IPS-18c (cell line): ENCODE measurements around the gene NREP.

ENCODE experiments used
- H3K4me3 ChIP-seq: 2 replicates; pipeline ENCODE4 v1.7.0; 2013; ENCODE audit warnings: low read depth, mild to moderate bottlenecking, low read length, moderate library complexity; ENCODE audit not compliant: insufficient read depth
- H3K9me3 ChIP-seq: one replicate; pipeline ENCODE4 v1.6.1; 2013; ENCODE audit warnings: mild to moderate bottlenecking, low read length, moderate library complexity; ENCODE audit not compliant: control insufficient read depth, insufficient read depth

The NREP gene, protein sequence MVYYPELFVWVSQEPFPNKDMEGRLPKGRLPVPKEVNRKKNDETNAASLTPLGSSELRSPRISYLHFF

DNA sequence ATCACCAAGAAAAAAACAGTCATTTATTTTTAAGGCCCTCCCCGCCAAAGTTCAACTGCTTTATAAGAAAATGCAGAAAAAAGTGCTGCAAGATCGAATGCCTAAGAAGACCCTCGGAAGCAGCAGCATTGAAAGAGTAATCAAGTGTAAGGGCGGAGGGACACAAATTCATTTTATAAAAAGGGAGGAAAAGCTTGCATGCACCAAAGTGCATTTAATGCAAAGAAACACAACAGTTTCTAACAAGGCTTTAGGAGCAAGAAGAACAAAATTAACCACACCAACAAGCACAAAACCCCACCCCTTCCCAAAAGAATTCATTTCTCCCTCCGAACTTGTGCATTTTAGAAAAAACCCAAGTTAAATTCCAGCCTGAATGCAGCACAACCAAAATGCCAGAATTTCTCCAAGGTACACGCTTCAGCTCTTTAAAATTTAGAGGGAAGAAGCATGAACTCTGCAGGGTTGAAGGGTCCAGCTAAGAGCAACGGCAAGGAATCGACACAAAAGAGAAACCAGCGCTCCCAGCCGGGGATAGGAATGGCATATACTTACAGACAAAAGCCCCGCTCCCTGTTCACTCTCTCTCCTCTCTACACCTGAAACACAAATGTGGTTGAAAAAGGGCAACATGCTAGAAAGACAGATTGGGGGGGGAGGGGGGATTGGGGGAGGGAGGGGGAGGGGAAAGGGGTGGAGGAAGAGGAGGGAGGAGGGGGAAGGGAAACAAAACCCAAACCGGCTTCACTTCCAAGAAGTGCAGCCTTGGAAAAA, at the start of gene NREP:
Gene NREP (minus strand): TSS at position 614 of the 774 bp plus-strand sequence. CDS start 1,422 bp downstream, outside the sequence.
- Histone ChIP-seq H3K9me3 (no peaks in the 10 kb centered on the region), H3K4me3 (peak within 1 kb of the TSS; percentile 78)

DNA sequence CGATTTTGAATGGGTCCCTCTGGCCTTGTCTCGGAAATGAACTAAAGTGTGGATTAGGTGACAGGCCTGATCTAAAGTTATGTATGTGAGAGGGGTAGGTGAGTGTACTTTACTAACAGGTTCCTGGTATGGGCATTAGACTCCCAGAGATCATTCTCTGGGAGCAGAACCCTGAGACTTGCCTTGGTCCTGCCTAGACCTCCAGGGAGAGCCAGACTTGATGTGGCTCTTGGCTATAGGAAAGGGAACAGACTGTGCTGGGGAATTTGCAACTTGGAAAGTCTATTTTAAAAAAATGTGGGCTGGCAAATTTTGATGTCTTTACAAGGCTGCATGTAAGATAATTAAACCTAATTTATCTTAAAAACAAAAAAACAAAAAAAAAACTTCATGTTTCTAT, 49.8 kb upstream of the NREP start:
- Histone ChIP-seq H3K9me3 (no peaks in the 10 kb centered on the region), H3K4me3 (no peak overlapping the region)

DNA sequence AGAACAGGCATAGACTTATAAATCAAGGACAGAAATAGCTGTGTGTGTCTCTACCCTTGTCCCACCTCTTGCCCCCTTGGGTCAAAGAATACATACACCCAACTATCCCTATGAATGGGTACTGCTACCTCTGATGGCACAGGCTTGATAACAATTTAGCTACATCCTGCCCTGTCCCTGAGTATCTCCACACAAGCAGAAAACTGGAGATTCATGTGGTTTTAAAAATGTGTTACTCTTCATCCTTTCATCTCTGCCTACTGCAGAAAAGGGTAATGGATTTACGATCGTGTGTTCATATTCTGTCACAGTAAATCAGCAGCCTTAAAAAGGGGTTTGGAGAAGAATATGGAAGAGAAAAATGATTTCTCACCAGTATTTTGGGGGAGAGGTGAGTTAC, 49.2 kb upstream of the NREP start:
- Histone ChIP-seq H3K4me3 (no peak overlapping the region), H3K9me3 (no peaks in the 10 kb centered on the region)

DNA sequence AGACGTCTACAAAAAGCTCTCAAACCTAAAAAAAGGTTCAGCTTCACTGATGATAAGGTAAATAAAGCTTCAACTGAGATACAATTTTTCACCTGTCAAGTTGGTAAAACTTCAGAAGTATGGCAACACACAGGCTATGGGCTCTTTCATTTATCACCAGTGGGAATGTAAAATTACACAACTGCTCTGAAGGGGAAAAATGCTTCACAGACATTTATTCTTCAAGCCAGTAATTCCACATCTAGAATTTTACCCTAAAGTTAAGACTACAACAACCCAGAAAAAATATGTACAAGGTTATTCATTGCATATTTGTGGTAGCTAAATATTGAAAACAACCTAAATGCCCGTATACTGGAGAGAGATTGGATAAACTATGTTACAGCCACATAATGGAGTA, 48.1 kb upstream of the NREP start:
- H3K4me3 ChIP-seq: no peak overlapping the region
- H3K9me3 ChIP-seq: no peaks in the 10 kb centered on the region

DNA sequence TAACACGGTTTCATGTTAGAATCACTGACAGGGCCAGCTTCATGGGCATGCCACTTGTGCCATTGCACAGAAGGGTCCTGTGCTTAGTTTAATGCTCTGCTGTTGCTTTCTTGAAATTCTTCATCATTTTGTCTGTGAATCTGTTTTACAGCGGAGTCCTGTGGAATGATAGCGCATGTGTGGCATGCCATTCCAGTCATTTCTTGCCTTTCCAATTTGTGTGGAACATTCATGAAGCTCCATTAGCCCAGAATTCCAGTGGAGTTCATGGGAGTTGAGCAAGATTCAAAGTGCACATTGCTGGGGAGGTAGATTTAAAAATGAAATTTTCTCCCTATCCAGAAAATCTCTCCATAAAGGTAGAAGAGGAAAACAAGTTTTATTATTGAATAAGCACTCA, 43.4 kb upstream of the NREP start:
- H3K4me3 ChIP-seq: no peak overlapping the region
- H3K9me3 ChIP-seq: no peaks in the 10 kb centered on the region

DNA sequence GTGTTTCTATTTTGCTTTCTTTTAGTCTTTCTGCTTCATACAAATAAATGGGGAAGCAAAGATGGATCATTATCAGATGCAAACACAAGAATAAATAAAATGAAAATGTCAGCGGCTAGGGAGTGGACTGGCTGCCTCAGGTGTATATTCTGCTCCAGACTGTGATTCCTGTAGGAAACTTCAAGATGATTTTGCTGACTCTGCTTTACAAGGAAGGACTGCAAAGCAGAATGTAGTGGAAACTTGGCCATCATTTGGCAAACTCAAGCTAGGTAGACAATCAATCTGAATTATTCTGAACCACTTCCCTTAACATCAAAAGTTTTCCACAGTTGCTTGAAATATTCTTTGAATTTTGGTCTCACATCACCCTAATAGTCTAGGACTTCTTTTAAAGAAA, 38.1 kb upstream of the NREP start:
- H3K4me3 ChIP-seq: no peak overlapping the region
- H3K9me3 ChIP-seq: no peaks in the 10 kb centered on the region

DNA sequence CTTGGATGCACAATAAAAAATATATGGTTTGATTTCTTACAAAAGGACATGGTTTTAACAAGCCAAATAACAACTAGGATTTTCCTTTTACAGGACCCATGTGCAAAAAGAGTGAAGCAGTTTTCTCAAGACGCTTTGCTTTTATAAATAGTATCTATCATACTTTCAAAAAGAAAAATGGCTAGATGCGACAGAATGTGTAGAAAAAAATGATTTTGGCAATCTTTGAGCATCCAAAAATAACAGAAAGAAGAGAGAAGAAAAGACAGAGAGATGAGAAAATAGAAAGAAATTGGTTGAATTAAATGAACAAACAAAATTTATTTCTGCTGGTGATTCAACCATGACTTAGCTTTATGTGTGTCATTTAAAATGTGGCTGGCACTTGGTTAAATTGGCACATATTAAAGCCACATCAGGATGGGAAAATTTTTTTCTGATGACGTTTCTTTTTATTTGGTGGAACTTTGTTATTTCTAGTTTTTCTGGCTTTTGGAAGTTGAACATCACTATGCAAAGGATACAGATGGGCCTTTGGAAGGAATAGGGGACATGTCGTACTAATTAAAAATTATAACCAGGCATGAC, 35.6 kb upstream of the NREP start:
- Histone ChIP-seq H3K9me3 (no peaks in the 10 kb centered on the region), H3K4me3 (no peak overlapping the region)

DNA sequence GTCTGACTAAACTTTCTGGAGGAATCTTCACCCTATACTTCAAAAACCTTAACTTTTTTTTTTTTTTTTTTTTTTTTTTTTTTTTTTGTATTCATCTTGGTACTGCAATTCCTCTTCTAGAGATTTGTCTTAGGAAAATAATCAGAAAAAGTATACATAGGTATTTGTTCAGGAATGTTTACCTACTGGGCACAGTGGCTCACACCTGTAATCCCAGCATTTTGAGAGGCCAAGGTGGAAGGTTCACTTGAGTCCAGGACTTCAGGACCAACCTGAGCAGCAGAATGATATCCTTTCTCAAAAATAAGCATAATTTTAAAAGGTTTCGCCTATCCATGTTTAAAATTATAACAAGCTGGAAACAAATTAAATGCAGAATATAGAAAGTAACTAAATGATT, 33.3 kb upstream of the NREP start:
- no peaks in the 10 kb centered on the region for H3K9me3 ChIP-seq
- no peak overlapping the region for H3K4me3 ChIP-seq

DNA sequence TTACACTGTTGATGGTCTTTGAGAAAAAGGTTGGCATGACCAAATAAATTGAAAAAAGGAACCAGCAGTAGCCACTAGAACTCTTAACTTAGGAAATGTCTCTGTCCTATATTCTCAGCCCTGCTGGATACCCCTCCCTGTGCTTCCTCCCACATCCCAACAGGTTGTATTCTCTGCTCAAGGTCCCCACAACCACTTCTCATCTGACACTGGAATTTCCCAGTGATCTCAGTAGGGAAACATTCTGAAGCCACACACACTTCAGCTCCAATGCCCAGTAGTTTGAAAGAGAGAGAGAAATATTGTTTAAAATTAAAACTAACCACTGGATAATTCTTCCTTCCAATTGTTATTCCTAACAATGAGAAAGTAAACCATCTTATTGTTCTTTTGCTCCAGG, 30.0 kb upstream of the NREP start:
- H3K9me3 ChIP-seq: no peaks in the 10 kb centered on the region
- no peak overlapping the region for H3K4me3 ChIP-seq

DNA sequence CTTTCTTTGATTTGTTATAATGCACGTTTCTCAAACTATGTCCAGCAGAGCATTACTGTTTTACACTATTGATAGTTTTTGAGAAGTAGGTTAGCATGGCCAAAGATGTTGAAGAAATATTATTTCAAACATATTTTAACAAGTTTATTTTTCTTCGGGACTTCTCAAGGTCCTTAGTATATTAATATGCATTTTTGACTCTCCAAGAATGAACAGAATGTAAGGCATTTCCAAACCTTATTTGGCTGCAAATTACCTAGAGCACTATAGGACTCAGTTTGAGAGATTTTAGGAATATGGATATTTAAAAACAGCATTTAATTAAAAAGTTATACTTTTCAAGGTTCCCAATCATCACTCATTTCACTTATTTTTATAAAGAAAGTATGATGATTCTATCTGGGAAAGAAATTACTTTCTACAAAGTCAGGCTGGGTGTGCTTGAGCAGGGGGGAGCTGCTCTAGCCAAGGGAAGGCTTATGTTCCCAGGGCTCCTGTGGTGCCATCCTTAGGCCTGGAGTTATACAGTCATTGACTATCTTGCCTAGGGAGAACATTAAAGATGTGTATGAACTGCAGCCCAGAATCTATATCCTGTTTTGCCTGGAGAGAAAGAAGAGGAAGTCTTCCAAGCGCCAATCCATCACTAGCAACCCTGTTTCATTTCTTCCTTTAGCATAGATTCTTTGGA, 27.6 kb upstream of the NREP start:
- H3K4me3 ChIP-seq: no peak overlapping the region
- H3K9me3 ChIP-seq: no peaks in the 10 kb centered on the region

DNA sequence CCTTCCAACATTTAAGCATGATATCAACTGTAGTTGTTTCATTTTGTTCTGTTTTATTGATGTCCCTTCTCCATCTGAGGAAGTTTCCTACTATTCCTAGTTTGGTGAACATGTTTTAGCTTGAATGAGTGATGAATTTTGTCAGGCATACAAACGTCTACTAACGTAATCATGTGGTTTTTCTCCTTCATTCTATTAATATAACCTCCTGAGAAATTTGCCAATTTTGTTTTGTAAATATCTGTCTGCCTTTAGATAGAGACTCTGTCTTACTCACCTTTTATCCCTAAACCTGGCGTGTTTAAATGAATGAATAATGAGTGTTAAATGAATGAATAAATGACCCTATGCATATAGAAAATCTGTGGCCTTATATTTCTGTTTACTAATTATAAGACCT, 26.5 kb upstream of the NREP start:
- no peak overlapping the region for H3K4me3 ChIP-seq
- no peaks in the 10 kb centered on the region for H3K9me3 ChIP-seq

DNA sequence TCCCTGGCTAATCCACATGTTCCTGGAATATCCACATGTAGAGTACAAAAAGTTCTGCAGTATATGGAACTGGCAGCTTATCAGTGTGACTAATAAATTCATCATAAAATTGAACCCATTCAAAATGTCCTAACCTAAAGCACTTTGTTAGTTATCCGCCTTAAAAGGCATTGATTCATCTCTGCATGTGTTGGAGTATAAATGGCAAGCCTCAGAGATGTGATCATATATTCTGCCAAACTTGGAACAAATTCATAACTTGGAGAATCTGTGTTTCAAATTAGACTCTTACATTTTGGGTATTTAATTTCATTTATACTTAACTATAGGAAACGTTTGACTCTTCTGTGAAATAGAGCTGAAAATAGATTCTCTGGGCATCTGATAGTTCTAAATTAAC, 25.2 kb upstream of the NREP start:
- Histone ChIP-seq H3K4me3 (no peak overlapping the region), H3K9me3 (no peaks in the 10 kb centered on the region)

DNA sequence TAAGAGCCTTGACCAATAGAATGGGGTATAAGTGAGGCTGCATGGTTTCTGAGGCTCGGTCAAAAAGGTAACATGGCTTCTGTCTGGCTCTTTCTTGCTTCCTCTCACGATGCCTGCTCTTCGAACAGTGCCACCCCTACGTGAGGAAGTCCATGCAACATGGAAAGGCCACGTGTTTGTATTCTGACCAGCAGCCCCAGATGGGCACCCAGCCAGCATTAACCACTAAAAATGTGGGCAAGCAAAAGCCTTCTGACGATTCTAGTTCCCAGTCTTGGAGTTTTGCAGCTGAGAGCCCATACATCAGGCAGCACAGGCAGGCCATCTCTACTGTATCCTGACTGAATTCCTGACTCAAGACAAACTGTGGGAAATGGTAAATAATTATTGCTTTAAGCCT, 24.2 kb upstream of the NREP start:
- no peak overlapping the region for H3K4me3 ChIP-seq
- H3K9me3 ChIP-seq: no peaks in the 10 kb centered on the region

DNA sequence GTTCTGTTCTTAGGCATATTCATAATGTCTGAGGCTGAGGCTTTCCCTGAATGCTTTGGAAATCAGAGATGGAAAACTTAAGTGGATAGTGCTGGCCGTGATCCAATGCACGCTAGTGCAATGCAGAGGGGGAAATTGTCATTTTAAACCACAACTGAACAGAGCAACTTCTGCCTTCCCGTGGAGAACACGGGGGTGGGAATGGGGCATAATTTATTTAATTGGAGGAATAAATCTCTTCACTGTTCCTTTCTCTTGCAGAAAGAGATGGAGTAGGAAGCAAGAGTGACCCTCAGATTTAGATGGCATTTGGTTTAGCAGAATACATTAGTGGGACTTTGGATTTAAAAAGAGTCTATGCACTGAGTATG, 22.9 kb upstream of the NREP start:
- Histone ChIP-seq H3K4me3 (no peak overlapping the region), H3K9me3 (no peaks in the 10 kb centered on the region)

DNA sequence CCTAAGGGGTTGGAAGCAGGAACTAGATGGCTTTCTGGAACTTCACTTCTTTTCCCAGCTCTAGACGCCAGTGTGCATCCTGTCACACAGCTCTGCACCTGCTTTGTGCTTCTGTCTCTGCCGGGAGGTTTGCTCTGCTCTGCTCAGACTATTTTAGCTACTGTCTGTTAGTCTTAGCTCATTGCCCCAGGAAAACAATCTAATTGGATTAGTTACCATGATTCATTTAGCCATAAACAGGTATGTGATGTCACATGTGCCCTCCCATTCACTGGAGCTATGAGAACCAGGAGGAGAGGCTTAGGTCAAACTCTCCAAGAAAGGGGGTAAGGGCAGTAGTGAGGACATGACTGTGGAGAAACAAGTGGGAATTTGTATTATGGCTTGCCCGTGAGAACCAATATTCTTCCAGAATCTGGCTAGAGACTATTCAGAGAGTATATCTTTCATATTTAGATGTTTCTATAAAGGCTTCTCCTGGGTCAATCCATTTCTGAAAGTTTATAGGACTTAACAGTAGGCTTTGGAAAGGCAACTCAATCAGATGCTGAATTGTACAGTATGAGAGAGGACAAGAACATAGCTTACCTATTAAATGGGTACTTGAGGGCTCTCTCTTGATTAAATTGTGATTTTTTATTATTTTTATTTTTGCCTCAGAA, 22.4 kb upstream of the NREP start:
- no peaks in the 10 kb centered on the region for H3K9me3 ChIP-seq
- H3K4me3 ChIP-seq: no peak overlapping the region

DNA sequence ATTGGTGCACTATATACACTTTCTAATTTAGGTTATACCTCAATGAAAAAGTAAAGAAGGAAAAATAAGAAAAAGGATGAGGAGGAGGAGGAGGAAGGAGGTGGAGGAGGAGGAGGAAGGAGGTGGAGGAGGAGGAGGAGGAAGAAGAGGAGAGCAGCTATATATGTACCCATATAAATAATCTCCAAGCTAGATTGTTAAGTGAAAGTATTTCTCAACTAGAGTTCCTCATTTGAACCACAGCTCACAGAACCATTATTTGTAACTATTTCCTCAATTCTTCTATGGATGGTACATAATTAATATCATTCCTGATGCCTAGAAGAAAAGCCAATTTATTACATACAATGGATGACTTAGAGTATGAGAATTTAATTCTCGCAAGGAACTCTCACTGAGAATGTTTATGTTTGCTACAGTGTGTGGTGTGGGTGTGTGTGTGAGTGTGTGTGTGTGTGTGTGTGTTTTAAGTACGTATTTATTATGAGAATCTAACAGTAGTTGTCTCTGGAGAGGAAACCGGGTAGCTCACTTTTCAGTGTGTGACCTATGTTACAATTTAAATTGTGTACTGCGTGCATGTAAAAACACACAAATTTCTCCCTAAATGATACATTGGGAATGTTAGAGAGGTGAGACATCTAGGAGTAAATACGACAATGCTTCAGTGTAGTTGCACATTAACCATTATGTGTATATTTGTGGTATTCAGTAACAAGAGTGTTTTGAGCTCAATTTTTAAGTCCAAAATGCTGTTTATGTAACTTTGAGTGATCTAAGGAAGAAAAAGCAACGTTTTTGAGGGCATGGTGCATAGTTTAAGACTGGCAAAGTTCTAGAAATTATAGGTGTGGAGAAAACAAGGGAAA, 20.2 kb upstream of the NREP start:
- Histone ChIP-seq H3K4me3 (no peak overlapping the region), H3K9me3 (no peaks in the 10 kb centered on the region)

DNA sequence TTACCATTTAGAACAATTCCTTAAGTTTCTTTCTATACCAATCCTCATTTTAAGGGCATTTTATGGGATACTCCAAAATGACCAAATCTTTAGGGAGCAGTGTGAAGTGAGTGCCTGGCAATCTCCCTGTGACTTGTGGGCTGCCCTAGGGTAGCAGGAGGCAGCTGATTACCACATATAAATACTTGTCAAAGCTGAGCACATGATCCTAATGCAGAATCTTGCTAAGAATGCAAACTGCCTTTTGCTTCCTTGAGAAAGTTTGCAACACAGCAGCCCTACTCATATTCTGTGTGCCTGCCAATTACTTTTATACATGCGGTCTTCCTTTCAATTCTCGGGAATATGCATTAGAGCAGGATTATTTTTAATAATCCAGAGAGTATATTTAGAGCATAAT, 18.2 kb upstream of the NREP start:
- Histone ChIP-seq H3K9me3 (no peaks in the 10 kb centered on the region), H3K4me3 (no peak overlapping the region)
